Fibroblast of the conjunctiva (primary cell): ENCODE results near the gene RASEF.
A peak's percentile ranks its signal among the peaks of the same experiment; 100 is the strongest.
"Not testable (repeated sequence)": the region's sequence is repeated elsewhere in the genome, so short reads cannot be mapped to it uniquely, and the experiment has no call there.

ENCODE experiments used
- DNase-seq: peaks from one replicate; pipeline ENCODE4 v3.0.0-alpha.2; 2010; ENCODE audit warnings: low read depth

The RASEF gene

DNA sequence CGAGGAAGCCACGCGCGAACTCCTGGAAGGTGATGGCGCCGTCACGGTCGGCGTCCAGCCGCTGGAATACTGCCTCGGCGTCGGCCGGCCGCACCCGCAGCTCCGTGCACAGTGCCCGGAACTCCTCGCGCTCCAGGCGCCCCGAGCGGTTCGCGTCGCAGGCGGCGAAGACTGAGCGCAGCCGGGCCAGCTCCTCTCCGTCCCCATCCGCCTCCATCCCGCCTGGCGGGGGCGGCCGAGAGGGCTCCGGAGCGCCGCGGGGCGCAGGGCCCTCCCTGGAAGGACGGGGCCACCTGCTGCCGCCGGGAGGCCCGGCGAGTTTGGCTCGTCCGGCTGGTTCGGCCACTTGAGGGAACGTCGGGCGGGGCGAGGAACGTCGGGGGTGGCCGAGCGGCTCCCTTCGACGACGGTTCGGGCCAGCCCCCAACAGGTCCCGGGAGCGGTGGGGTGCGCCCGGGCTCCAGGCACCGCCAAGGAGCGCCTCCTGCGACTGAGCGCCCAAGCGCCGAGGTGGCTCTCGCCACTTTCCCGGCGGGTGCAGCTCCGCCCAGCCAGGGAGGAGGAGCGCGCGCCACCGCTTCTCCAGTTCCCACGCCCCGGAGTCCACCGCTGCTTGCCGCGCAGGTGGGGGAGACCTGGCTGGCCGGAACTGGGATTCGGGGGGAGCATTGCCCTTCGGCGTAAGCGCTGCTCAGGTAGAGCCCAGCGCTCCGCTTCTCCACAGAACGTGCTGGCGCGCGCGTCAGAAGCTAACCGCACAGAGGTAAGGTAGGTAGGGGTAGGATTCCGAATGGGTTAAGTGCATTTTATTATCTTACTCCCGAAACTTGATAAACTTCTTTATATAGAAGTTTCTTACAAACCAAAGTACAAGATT is at the start of gene RASEF:
TSS of gene RASEF (minus strand) at position 492 of the 877 bp plus-strand sequence. CDS start at position 217, 275 bp downstream.
- DNase-seq, result no peak

DNA sequence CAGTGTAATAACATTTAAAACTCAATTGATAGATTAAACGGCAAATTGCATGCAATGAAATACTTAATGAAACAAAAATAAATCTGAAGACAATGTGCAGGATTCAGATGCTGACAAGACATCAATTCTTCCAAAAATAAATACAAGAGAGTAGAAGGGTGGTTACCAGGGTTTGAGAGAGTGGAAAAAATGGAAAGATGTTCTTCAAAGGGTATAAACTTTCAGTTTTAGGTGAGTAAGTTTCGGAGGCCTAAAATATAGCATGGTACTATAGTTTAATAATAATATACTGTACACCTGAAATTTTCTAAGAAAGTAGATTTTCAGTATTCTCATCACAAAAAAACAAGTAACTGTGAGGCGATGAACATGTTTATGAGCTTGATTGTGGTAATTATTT is 48.2 kb upstream of the RASEF start:
- no peak for DNase-seq

DNA sequence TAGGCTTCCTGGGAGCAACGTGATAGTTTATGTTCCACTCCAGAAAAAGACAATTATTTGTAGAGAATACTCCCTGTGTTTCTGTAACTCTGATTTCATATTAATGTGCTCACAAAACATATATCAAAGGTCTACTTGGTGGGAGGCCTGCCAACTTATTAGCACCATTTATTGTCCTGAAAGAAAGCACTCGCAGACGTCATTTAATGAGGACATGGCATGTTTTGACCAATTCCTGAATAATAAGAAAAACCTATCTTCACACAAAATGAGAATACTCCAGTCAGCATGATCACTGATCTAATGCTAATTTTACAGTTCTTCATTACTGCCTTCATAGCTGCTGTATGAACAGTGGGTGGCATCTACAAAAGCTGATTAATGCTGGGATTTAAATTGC is 46.4 kb upstream of the RASEF start:
- DNase-seq, result no peak

DNA sequence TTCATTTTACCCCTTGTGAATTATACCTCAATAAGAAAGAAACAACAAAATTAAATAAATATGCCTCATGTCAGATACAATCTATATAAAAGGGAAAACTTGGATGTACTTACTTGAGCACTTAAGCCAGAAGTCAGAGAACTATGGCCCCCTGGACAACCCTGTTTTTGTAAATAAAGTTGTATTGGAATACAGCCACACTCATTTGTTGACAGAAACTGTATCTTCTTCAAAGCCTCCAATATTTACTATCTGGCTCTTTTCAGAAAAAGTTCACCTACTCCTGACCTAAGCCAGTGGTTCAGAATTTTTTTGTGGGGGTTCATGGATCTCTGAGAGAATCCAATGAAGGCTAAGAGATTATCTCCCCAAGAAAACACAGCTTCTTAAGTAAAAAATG is 45.3 kb upstream of the RASEF start:
- no peak for DNase-seq

DNA sequence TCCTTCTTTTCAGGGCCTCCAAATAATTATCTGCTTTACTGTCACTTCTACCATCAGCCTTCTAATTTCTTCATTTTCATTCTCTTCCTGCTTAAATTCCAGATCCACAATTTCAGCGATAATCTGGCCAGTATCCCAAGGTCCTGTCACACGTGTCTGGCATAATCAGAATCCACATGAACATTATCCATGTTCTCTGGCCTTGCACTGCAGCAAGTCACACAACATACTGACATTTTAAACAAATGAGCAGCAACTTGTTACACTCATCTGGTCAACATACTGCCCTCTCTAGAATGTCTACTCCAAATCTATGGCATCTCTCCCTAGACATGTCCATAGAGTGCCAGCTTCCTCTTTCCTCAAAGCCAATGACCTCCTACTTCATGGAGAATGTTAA is 43.8 kb upstream of the RASEF start:
- DNase-seq, result no peak

DNA sequence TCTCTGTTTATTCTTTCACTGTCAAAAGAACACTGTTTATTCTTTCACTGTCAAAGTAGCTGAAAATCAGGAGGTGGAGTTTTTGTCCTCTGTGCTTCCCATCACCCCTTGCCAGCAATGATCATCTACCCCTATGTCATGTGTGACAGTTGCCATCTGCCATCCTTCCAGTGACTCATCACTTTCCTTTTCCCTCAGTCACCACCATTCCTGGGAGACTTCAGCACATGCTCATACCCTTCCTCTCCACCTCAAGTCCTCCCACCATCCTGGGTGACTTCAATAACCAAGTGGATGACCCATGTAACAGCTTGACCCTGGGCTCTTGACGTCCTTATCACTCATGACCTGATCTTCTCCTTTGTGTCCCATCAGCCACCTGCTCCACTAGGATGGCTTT is 43.3 kb upstream of the RASEF start:
- DNase-seq, result no peak

DNA sequence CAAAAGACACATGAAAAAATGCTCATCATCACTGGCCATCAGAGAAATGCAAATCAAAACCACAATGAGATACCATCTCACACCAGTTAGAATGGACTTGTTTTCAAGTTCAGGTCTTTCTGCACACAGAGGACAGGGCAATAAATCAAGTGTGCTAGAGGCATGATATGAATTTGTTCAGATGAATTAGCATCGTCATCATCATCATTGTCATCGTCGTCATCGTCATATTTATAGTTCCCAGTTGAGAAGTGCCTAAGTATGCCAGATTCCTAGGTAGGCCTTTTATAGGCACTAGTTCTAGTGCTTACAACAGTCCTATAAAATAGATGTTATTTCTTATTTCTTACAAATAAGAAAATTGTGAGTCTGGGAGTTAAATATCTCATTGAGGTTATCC is 34.7 kb upstream of the RASEF start:
- DNase-seq, result no peak

DNA sequence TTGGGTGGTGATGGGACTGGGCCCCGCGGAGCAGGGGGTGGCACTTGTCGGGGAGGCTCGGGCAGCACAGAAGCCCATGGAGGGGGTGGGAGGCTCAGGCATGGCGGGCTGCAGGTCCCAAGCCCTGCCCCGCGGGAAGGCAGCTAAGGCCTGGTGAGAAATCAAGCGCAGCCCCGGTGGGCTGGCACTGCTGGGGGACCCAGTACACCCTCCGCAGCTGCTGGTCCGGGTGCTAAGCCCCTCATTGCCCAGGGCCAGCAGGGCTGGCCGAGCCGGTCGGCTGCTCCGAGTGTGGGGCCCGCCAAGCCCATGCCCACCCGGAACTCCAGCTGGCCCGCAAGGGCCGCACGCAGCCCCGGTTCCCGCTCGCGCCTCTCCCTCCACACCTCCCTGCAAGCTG is 30.4 kb upstream of the RASEF start:
- not testable (repeated sequence) for DNase-seq

DNA sequence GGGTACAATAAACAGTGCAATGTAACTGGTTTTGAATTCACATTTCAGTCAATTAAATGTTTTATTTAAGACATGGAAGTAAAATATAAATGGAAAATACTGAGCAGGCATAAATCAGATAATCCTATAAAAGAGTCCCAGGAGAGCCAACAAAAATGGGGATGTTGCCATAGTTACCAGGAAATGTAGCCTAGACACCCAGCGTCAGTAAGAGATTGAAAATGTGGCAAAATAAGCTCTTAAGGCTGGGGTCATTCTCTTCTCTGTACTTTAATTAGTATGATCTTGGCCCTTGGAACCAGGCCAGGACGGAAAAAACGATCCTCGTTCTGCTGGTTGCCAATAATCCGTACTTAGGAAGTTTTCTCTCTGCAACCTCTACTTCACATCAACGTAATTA is 18.9 kb upstream of the RASEF start:
- no peak for DNase-seq

DNA sequence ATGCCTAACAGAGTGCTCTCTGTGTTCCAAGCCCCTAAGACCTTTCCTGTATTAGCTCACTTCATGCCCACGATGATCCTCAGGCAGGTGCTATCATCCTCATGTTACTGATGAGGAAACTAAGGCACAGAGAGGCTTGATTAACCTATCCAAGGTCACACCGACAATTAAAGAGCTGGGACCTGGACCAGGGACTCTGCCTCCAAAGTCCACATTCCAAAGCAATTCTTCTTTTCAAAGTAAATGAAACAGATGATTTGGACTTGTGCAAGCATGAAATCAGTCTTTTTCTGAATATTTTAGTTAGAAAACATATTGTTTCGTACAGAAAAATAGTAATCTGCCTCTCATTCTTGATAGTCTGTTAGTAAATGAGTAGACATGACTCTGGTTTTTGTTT is 18.1 kb upstream of the RASEF start:
- no peak for DNase-seq

DNA sequence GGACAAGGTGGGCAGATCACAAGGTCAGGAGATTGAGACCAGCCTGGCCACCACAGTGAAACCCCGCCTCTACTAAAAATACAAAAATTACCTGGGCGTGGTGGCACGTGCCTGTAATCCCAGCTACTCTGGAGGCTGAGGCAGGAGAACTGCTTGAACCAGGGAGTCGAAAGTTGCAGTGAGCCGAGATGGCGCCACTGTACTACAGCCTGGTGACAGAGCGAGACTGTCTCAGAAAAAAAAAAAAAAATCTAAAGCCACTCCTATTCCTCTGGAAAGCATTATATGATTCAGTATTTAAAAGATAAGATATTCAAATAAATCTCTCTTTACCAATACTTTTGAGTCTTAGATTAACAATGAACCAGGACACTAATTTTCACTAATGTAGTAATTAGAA is 13.0 kb upstream of the RASEF start:
- not testable (repeated sequence) for DNase-seq

DNA sequence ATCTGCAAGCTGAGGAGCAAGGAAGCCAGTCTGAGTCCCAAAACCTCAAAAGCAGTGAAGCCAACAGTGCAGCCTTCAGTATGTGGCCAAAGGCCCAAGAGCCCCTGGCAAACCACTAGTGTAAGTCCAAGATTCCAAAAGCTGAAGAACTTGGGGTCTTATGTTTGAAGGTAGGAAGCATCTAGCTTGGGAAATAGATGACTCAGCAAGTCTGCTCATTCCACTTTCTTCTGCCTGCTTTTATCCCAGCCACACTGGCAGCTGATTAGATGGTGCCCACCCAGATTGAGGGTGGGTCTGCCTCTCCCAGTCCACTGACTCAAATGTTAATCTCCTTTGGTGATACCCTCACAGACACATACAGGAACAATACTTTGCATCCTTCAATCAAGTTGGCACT is 9.6 kb upstream of the RASEF start:
- not testable (repeated sequence) for DNase-seq

DNA sequence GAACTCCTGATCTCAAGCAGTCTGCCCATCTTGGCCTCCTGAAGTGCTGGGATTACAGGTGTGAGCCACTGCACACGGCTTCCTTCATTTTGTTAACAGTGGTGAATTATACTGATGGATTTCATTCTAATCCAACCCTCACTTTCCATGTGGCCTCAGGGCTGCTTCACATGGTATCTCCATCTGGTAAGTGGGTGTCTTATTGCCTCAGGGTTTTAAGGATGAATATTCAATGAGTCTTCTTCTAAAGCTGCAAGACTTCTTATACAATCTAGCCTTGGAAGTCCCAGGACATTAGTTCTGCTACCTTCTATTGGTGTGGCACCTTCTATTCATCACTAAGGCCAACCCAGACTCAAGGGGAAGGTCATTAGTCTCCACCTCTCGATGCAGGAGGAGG is 8.7 kb upstream of the RASEF start:
- DNase-seq, result no peak

DNA sequence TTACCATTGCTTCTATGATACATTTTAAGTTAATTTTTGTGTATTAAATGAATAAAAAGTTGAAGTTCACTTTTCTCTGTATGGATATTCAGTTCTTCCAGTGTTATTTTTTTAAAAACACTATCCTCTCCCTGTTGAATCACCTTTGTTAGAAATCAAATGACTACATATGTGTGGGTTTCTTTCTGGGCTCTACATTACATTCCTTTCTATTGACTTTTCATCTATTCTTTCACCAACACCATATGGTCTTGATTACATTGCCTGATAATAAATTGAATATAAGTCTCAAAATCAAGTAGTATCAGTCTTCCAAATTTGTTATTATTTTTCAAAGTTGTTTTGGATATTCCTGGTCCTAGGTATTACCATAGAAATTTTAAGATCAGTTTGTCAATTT is 7.3 kb upstream of the RASEF start:
- peak; percentile 27 for DNase-seq

DNA sequence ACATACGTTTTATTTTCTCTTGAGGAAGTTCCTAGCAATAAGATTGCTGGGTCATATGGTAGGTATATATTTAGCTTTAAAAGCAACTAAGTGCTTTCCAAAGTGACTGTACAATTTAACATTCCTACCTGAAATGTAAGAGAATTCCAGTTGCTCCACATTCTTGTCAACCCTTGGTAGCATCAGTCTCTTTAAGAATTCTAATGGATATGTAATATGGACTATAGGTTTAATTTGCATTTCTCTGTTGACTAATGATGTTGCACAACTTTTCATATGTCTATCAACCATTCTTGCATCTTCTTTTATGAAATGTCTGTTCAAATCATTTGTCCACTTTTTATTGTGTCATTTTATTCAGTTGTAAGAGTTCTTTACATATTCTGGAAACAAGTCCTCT is 6.7 kb upstream of the RASEF start:
- no peak for DNase-seq

DNA sequence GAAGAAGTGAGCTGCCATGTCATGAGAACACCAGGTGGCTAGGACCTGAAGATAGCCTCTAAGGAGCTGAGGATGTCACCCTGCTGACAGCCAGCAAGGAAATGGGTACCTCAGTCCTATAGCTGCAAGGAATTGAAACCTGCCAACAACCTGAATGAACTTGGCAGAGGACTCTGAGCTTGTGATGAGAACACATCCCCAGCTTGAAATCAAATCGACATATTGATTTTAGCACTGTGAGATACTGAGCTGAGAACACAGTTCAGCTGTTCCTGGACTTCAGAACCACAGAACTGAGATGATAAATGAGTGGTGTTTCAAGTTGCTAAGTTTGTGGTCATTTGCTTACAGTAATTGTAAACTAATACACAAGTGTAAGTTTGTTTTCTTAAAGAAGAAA is 5.5 kb upstream of the RASEF start:
- no peak for DNase-seq

DNA sequence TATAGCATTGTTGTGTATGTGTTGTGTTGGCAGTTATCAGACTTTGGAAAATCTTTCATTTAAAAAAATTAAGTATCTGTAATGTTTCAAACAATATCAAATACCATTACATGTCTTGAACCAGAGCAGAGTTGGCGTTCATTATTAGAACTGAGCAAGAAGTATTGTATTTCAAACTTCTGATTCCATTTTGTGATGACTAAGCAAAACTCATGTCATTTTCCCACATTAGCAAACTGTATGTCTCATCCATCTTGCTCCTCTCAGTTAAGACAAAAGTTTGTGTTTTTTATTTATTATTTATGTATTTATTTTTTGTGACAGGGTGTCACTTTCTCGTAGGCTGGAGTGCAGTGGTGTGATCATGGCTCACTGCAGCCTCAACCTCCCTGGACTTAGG is 4.6 kb upstream of the RASEF start:
- DNase-seq, result no peak

DNA sequence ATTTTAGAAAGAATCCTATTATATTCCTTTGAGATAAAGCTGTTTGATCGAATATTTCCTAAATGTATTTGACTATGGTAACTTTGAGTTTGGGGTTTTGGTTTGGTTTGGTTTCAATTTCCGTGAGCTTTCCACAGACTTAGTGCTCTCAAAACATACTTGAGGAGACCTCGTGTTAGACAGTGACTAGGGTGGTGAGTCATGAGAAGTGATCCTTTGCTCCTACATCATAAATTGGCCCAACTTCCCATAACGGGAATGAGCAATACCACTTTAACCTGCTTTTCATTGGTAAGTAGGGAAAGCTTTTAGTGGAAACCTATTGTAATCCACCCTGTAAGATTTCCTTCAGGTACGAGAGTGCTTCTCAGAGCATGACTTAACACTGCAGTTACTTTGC is 3.8 kb upstream of the RASEF start:
- DNase-seq, result peak; percentile 31

DNA sequence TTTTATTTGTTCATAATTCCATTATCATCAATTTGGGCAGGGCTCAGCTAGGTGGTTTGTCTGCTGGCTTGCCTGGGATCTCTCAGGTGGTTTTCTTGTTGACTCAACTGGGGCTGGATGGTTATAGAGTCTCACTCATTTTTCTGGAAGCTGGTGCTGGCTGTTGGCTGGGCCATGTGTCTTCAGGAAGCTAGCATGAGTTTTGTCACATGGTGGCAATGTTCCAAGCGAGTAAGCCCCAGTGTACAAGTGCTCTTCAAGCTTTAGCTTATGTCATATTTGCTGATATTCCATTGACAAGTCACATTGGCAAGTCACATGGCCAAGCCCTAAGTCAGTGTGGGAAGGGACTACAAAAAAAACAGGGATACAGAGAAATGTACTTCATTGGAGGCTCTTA is 2.3 kb upstream of the RASEF start:
- DNase-seq, result no peak

DNA sequence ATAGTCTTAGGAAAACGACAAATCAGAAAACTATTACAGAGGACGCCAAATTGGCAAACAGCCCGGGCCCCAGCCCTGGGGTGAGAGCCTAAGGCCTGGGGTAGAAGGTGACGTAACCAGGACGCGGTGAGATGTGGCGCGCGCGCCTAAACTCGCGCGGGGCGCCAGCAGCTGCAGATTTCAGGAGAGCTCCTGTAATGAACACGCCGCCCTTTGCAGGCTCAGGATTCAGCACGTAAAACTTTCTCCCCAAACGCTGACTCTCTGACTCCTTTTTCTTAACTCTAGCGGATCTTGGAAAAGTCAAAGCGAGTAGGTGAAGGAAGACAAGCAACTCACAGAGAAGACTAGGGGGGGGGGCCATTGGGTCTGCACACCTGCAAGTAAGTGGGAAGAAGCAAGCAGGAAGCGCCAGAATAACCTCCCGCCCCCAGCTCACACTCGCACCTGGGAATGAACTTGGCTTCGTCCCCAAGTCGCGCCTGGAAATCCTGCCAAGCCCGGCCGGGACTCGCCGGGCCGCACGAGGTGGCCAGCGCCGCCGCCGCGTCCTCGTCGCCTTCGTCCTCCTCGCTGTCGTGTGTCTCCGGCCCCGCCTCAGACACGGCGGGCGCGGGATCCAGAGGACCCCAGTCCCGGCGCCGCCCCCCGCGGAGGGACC is 822 bp downstream of the RASEF start:
- no peak for DNase-seq

DNA sequence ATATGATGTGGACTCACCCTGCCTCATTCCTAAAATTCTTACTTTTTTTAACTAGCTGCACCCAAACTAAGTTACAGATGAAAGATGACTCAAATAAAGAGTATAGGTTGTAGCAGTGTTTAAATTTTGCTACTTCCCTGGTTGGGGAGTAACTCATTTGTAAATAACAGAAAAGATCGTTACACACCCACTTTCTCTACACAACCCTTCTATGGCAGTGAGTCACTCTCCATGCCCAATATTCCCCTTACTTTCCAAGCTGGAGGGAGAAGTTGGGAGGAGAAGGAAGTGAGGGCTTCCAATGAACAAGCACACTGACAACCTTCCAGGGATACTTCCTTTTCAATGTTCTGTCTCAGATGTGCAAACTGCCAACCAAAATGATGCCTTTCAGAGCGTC is 1.9 kb downstream of the RASEF start:
- no peak for DNase-seq

DNA sequence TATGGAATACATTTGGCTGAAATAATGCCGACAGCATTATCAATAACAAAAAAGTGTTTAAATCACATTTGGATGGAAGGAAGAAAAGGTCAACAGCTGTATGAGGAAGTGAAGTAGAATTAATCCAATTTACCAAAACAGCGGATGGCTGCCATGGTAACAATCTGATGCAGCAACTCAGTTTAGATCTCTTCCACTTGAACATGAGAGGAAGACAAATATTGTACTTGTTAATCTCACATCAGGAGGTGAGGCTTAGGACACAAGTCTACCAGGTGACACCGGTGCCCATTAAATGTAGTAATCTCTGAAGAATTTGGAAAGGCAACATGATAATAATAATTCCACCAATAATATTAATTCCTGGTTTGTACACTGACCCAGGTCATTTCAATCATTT is 2.4 kb downstream of the RASEF start:
- no peak for DNase-seq

DNA sequence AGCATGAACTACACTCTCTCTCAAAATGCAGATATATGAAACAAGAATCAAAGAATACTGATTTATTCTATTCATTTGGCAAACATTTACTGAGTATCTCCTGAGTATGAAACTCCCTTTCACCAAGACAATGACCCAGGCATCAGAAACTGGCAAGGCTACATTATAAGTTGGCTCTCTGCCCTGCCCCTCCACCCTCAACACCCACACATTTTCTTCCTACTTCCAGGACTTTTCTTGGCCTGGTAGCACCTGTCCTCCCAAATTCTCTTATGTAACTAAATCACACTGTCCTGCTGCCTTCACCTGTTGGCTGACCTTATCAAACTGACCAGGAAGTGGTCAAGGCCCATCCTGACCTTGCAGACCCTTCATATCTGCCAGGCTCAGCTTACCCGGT is 3.5 kb downstream of the RASEF start:
- DNase-seq, result no peak

DNA sequence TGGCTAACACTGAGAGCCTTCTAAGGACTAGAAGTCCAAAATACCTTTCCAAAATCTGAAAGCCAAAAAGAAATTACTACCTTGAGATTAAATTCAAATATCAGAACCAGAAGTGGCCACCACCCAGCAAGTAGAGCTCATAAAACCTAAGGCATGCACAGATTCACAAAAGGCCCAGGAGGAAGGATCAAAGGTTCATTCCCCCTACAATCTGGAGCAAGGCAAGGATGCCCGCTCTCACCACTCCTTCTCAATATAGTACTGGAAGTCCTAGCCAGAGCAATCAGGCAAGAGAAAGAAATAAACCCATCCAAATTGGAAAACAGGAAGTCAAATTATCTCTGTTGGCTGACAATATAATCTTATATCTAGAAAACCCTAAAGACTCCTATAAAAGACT is 6.0 kb downstream of the RASEF start:
- no peak for DNase-seq
